Measurements from ENCODE around the gene APP. TPM values are rescaled to one million over a fixed set of nuclear protein-coding genes. Genes with fewer than 3 reads are reported as not detected.

The APP gene
- polyA plus RNA-seq, 4 donors, result 870 to 980 (median 951) TPM

- no peak for DNase-seq (ENCODE audit: low read depth in 4 of 4, low spot score in 3 of 4)
These were observed 282.8 kb downstream of the APP start for GRCh38 chr21:25887646-25888306.

GRCh38 chr21:25887166-25887565, 283.4 kb downstream of the APP start:
- DNase-seq (ENCODE audit: low read depth in 4 of 4, low spot score in 3 of 4), result no peak

- DNase-seq (ENCODE audit: low read depth in 4 of 4, low spot score in 3 of 4), result no peak
These were observed 284.7 kb downstream of the APP start for GRCh38 chr21:25885880-25886279.

DNA sequence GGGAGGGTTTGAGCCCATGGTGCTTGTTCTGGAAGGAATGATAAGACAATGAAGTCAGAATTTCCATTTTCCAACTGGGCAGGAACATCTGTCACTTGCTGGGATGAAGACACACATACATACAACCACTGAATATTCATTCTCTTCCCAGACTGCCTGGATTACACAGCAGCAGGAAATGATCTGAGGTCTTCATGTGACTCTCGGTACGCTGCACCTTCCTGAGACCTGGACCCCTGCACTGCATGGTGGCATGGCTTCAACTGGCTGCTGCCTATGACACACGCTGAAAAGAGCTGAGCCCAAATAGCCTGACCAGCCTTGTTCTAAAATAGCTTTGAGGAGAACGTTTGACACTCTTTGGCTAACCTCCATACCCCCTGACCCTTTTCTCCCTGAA, 285.2 kb downstream of the APP start:
- no peak for DNase-seq (ENCODE audit: low read depth in 4 of 4, low spot score in 3 of 4)

- no peak for DNase-seq (ENCODE audit: low read depth in 4 of 4, low spot score in 3 of 4)
These were observed 286.3 kb downstream of the APP start for GRCh38 chr21:25884311-25884710.

GRCh38 chr21:25881524-25882376, 288.8 kb downstream of the APP start:
- DNase-seq (ENCODE audit: low read depth in 4 of 4, low spot score in 3 of 4), result peak in 2 of 4 donors; percentile 43 to 59

- no peak for DNase-seq (ENCODE audit: low read depth in 4 of 4, low spot score in 3 of 4)
These were observed 291.4 kb downstream of the APP start for GRCh38 chr21:25879203-25879602.

GRCh38 chr21:25878344-25878743, 292.2 kb downstream of the APP start:
- DNase-seq (ENCODE audit: low read depth in 4 of 4, low spot score in 3 of 4), result no peak

- DNase-seq (ENCODE audit: low read depth in 4 of 4, low spot score in 3 of 4), result no peak
These were observed 298.3 kb downstream of the APP start for GRCh38 chr21:25872271-25872670.

GRCh38 chr21:25871566-25871965, 299.0 kb downstream of the APP start:
- no peak for DNase-seq (ENCODE audit: low read depth in 4 of 4, low spot score in 3 of 4)

- DNase-seq (ENCODE audit: low read depth in 4 of 4, low spot score in 3 of 4), result no peak
These were observed 300.5 kb downstream of the APP start for GRCh38 chr21:25870084-25870483.

GRCh38 chr21:25867061-25867460, 303.5 kb downstream of the APP start:
- no peak for DNase-seq (ENCODE audit: low read depth in 4 of 4, low spot score in 3 of 4)

DNA sequence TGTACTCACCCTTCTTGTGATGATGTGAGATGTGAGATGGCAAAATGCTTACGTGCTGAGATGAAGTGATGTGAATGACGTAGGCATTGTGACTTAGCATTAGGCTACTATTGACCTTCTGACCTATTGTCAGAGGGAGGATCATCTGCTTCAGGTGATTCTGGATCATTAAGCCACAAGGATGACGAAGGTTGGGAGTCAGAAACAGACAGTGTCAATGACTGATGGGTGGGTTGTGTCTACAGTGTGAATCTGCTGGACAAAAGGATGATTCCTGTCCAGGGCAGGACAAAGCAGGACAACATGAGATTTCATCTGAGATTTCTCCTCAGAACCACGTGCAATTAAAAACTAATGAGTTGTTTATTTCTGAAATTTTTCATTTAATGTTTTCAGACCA, 306.8 kb downstream of the APP start:
- no peak for DNase-seq (ENCODE audit: low read depth in 4 of 4, low spot score in 3 of 4)

DNA sequence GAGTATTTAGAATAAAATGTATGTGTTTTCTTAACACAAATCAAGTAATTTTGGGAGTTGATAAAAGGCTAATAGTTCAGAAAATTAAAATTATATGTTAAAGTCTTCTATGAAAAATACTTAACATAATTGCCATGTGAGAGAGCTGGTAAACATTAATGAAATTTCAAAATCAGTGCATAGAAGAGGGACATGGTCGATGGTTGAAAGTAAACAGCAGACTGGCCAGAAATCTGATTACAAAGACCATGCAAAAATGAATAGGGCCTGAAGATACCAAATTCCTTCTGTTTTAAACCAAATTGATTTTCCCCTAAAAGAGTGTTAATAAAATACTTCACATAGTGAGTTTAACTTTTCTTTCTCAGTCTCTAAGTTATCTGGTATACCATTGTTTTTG, 307.5 kb downstream of the APP start:
- no peak for DNase-seq (ENCODE audit: low read depth in 4 of 4, low spot score in 3 of 4)

GRCh38 chr21:25862596-25862995, 308.0 kb downstream of the APP start:
- DNase-seq (ENCODE audit: low read depth in 4 of 4, low spot score in 3 of 4), result no peak

DNA sequence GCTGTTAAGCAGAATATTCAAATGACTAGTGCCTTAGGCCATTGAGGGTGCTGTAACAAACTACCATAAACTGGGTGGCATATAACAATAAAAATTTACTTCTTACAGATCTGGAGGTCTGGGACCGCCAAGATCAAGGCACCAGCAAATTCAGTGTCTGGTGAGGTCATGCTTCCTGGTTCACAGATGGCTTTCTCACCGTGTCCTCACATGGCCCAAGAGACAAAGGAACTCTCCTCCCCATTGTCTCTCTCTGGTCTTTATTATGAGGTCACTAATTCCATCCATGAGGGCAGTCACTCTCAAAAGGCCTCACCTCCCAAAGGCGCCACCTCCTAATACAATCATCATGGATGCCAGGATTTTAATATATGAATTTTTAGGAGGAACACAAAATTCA, 308.5 kb downstream of the APP start:
- DNase-seq (ENCODE audit: low read depth in 4 of 4, low spot score in 3 of 4), result no peak

- peak in 1 of 4 donors; percentile 37 for DNase-seq (ENCODE audit: low read depth in 4 of 4, low spot score in 3 of 4)
These were observed 311.2 kb downstream of the APP start for GRCh38 chr21:25859235-25859929.

DNA sequence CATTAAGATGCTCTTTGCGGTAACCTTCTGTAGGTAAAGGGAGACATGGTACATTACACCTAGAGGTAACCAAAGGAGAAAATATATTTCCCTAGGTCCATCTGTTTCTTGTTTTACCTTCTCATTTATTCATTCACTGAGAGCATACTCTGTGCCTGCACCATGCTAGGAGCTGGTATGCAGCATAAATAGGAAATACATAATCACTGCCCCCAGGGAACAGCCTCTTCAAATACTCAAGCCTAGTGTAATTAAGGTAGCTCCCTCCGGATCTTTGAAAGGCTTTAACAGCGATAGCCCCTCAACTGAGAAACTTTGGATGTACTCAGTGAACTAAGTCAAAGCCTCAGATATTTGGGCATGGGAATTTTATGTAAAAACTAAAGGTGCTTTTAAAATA, 312.2 kb downstream of the APP start:
- DNase-seq (ENCODE audit: low read depth in 4 of 4, low spot score in 3 of 4), result no peak

DNA sequence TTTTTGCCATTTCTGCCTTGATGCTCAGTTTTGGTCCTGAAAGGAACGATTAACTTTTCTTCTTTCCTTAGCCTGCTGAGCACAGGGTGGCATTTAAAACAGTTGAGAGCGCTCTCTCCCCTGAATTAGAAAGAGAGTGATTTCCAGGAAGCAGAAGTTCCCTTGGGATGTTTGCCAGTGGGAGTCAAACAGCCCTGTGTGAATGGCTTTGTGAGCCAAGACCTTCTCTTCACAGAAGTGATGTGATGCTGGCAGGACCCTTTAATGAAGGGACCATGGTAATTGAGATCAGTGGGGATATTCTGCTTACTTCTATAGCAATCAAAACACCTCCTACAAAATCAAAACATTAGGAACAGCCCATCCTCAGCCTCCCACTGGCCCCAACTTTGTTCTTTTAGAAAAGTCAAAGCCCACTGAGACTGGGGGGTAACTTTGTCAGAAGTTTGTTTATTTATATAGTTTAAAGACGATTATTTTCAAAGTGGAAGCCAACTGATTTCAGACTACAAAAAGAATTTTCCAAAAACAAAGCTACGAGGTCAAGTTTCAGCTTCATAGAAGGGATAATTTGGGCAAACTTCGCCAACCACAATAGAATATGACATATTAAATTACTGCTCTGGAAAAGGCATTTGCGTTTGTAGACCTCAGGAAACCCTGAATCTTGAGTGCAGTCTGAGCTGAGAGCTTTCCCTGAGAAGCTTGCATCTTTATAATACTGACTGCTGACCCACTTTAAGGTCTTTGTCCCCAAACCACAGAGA, 313.1 kb downstream of the APP start:
- DNase-seq (ENCODE audit: low read depth in 4 of 4, low spot score in 3 of 4), result no peak

DNA sequence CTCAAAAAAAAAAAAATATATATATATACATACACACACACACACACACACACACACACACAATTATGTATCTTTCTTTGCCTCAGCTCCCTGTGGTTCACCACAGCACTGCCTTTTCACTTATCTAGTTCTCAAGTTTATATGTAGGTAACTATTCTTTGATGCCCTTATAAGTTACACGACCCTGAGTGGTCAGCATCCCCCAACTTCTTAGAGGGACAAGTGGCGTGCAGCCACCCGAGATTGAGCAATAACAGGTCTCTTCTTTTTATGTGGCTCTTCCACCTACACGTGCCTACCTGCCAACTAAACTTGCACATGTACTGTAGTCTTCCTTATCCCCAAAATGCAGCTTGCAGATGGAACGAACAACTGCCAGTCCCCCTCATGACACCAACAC, 315.0 kb downstream of the APP start:
- no peak for DNase-seq (ENCODE audit: low read depth in 4 of 4, low spot score in 3 of 4)
